ENCODE results near the gene PNLDC1.
A peak's percentile ranks its signal among the peaks of the same experiment; 100 is the strongest.

PNLDC1 gene, protein sequence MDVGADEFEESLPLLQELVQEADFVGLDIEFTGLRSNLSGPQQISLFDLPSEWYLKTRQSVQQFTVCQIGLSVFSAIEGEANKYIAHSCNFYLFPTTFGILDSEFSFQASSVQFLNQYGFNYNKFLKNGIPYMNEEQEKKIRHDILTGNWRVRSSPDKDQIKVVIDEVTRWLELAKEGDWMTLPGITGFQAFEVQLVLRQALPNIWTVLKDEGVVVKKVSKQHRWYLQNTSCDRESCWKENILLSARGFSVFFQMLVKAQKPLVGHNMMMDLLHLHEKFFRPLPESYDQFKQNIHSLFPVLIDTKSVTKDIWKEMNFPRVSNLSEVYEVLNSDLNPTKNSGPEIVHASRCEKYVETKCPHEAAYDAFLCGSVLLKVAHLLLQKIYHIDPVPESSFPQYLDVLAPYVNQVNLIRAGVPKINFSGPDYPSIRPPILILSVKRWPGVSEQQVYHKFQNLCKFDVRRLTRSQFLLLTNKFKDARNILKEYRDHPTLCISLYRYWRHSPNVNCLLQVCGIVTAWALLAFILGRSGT

DNA sequence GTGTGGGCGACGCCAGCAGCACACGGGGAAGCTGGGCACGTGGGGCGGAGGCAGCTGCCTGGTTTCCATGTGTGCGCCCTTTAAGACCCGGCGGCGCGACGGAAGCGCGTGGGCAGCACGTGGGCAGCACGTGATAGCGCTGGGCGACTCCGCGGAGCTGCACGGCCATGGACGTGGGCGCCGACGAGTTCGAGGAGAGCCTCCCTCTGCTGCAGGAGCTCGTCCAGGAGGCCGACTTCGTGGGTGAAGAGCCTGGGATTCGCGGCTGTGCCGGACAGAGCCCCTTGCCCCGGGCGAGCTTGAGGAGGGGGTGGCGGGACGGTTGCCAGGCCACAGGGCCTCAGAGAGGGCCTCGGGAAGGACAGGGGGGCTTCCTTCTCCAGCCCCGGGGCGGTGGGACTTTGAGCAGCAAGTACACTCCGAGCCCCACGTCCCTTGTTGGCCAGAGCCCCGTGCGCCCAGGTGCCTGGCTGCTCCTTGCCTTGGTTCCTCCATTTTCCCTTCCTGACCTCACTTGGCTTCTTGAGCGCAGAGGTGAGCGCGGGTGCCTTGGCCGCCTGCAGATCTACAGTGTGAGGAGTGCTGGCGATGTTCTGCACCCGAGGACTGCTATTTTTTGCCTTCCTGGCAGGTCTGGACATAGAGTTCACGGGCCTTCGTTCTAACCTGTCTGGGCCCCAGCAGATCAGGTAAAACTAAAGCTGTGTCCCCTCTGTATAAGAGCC is at the start of gene PNLDC1:
Gene PNLDC1, plus strand, starts transcription at position 136 of the 725 bp plus-strand sequence. Its CDS starts 32 bp downstream, at position 168.
- no peak for DNase-seq

DNA sequence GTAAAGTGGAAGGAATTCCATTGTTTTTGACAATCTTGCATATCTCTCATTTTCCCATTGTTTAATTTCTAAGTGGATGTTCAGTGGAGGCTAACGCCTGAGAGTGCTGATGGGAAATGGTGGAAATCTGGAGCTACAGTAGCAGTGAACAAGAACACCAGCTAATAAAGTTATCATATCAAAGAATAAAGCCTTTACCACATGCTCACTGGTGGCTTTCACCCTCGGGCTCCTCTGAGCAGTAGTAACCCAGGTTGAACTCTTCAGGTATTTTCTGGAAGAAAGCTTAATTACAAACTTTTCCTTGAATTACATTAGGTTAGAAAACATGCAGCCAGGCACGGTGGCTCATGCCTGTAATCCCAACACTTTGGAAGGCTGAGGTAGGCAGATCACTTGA is 48.6 kb upstream of the PNLDC1 start:
- DNase-seq: no peak

DNA sequence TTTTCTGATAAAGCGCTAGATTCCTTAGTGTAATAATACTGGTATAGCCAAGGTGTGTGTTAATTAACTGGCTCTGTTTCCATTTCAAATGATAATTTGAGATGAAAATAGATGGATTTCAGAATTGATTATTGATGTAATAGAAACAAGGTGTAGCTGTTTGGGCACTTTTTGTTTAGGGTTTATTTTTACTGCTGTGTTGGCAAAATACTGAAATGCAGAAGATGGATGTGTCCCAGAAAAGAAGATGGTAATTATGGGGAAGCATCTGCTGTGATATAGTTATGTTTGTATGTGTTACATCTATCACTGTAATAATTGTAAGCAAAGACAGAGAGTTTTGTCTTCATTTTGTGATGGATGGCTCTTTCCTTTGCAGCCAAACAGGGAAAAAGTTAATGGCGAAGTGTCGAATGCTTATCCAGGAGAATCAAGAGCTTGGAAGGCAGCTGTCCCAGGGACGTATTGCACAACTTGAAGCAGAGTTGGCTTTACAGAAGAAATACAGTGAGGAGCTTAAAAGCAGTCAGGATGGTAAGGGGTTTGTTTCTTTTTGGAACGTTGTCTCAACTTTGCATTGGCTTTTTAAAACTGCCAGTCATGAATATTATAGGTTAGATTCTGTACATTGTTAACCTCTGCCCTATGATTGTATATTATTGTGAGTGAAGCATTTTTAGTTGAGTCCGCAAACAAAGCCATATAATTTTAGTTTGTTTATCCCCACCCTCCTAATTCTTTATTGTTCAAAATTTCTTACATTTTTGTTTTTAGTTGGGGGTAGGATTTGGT is 46.8 kb upstream of the PNLDC1 start:
- no peak for DNase-seq

DNA sequence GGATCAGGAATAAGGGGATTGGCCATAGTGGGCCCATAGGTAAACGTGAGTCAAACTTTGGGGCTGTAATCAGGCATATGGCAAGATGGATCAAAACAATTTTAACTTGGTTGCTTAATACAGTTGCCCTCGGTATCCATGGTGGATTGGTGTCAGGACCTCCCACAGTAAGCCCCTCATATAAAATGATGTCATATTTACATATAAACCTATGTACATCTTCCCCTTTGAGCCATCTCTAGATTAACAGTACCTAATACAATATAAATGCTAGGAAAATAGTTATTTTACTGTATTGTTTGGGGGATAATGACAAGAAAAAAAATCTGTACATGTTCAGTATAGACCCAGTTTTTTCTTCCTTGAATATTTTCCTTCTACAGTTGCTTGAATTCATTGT is 45.7 kb upstream of the PNLDC1 start:
- no peak for DNase-seq

DNA sequence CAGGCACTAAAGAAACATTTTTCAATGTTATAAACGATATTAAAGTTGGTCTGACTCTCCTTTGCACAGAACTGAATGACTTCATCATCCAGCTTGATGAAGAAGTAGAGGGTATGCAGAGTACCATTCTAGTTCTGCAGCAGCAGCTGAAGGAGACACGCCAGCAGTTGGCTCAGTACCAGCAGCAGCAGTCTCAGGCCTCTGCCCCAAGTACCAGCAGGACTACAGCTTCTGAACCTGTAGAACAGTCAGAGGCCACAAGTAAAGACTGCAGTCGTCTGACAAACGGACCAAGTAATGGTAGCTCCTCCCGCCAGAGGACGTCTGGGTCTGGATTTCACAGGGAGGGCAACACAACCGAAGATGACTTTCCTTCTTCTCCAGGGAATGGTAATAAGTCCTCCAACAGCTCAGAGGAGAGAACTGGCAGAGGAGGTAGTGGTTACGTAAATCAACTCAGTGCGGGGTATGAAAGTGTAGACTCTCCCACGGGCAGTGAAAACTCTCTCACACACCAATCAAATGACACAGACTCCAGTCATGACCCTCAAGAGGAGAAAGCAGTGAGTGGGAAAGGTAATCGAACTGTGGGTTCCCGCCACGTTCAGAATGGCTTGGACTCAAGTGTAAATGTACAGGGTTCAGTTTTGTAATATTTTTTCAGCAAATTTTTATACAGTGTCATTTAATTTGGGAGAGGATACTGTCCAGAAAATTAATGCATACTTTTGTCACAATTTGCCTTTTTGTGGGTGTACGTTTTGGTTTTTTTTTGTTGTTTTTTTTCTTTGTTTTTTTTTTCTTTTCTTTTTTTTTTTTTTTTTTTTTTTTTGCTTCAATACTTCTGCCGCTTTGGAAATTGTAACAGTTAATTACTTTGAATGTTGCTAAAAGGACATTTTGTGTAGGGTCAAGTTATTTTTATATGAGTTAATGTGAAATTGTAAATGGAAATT is 44.8 kb upstream of the PNLDC1 start:
- no peak for DNase-seq

DNA sequence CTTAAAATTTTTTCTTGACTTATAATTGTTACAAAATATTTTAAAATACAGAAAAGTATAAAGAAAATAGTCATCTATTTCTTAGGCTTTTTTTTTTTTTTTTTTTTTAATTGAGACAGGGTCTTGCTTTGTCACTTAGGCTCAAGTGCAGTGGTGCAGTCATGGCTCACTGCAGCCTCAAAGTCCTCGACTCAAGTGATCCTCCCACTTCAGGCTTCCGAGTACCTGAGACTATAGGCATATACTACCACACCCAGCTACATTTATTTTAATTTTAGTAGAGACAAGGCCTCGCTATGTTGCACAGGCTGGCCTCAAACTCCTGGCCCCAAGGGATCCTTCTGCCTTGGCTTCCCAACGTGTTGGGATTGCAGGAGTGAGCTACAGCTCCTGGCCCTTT is 43.6 kb upstream of the PNLDC1 start:
- DNase-seq: no peak

DNA sequence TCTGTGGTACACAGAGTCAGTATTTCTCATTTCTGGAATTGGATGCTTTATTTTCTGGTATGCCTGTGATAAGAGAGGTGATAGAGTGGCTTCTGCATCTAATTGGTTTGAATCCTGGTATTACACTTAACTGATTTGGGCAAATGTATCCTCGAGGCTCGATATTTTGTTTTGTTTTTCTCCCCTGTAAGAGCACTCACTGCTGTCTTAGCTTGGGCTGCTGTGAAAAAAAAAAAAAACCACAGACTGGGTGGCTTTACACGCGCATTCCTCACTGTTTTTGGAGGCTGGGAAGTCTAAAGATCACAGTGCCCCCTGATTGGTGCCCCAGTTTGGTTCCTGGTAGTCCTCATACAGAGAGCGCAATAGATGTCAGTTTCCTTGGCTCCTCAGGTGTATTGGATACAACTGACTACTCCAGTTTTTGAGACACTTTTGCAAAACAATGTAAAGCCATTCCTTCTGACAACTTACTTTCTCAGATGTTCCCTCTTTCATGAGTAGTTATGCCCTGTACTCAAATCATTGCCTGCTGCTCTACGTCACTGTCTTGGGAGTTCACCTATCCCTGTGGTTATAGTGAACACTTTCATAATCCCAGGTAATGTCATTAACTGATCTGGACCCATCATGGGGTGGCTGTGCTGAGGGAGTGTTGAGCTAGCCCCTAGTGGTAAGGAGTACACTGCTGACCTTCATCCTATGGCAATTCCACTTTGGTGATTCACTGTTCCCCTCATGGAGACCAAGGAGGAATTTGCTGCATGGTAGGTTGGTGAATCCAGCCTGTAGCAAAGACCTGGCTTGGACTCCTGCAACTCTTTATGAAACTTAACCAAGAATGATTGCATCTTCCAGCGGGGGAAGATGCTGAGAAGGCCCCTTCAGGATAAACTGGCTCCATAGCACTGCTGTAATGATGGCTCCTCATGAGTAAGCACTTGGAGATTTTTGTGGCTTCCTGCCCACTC is 41.8 kb upstream of the PNLDC1 start:
- DNase-seq: no peak

DNA sequence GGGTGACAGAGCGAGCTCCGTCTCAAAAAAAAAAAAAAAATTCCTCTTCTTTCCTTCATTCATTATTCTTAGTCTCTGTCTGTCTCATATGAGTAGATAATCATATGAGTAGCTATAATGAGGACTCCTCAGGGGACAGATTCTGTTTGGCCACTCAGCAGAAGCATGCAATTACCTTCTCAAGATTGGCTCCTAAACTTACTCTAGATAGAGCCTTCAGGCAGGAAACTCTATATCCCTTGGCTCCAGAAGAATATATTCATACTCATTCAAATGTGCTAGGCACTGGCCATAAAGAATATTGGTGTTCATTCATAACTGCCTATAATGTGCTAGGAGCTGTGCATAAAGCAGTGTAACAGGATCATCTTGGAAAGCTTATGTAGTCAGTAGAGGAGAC is 40.4 kb upstream of the PNLDC1 start:
- DNase-seq: no peak

DNA sequence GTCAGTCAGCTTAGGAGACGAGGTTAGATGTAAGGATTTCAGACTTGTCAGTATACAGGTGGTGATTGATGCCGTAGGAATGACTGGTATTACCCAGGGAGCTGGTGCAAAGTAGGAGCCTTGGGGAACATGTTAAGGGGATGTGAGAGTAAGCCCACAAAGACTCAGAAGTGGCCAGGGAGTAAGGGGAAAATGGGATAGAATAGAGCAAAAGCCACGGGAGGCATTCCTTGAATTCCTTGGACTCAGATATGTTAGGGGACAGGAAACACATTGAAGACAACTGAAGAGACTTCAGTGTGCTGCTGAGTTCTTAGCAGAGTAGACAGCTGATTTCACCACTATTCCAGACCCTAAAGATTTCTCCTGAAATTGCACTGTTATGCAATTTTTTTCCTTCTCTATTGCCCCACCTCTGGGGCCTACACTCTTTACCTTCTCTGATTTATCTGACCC is 39.4 kb upstream of the PNLDC1 start:
- peak; percentile 35 for DNase-seq

DNA sequence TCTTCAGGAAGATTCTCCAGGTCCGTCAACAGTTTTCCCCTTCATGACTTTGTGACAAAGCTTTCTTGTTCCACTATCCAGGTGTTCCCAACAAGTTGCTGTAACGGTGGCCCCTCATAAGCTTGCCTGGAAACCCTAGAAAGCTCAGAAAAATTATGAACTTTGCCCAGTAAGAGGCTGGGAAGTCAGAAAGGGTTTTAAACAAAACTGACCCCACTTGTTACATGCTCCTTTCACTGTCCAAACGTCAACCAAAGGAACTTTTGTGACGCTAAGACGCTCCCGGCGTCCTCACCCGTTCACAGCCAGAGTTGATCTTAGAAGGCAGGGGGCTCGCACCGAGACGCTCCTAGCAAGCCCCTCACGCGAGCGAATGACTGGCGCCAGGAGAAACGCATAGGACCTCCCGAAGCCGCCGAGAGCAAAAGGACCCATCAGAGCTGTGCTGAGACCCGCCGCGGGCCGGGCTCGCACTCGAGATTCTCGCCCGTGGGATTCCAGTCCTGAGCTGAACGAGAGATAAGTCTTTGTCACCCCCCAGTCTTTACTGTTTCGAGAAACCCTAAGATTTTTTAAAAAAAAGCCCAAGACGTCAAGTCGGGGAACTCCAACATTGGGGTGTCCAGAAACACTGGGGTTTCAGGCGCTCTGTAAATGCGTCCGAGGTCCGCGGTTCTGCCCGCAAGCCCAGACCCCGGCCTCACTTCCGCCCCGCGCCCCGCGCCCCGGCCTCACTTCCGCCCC is 38.8 kb upstream of the PNLDC1 start:
- DNase-seq: peak; percentile 24

DNA sequence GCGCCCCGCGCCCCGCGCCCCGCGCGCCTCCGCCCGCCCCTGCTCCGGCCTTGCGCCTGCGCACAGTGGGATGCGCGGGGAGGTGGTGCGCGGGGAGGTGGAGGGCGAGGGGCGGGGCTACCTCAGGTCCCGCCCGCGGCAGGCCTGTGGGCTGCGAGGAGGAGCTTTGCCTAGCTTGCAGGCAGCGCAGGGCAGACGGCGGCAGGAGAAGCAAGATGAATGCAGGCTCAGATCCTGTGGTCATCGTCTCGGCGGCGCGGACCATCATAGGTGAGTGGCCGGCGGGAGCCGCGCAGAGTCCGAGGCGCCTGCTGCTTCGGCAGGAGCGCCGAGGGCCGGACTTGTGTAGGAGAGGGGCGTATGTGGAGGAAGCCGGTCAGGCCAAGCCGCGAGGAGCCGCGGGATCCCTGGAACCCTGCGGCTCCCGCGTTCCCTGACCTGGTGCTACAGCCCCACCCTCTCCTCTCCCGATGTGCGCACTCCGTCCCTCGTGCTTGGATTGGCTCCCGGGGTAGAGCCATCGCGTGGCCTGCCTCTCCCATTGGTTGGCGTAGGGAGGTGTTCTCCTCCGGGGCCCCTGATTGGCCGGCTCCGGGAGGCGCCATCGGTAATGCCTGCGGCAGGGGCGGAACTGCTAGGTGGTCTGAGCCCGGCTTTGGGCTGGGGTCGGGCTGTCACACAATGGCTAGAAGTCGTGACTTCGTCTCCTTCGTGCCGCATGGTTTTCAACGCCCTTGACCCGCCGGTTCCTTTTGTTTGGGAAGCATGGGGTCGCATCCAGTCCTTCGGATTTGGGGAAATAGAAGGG is 38.0 kb upstream of the PNLDC1 start, which contains the start of gene ACAT2:
Gene ACAT2, plus strand, starts transcription at position 173 of the 808 bp plus-strand sequence. Its CDS starts 43 bp downstream, at position 216.
- DNase-seq: peak; percentile 98

DNA sequence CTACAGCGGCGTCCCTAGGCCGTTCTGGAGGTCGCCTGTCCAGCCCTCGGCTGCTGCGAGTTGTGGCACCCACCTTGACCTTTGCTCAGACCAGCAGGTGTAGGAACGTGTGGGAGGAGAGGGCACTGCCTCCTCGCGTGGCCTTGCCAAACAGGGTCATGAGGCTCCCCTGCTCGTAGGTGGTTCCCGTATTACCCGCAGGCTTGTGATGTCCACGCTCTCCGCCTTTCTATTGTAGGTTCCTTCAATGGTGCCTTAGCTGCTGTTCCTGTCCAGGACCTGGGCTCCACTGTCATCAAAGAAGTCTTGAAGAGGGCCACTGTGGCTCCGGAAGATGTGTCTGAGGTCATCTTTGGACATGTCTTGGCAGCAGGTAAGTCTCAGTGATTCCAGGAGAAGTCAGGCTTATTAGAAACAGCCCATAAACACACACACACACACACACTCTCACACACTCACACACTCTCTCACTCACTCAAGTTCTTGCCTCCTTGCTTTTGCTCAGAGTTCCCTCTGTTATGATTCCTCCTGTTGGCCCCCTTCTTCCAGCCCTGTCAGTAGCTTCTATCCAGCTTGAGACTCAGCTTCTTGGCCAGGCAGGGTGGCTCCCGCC is 37.3 kb upstream of the PNLDC1 start:
- no peak for DNase-seq

DNA sequence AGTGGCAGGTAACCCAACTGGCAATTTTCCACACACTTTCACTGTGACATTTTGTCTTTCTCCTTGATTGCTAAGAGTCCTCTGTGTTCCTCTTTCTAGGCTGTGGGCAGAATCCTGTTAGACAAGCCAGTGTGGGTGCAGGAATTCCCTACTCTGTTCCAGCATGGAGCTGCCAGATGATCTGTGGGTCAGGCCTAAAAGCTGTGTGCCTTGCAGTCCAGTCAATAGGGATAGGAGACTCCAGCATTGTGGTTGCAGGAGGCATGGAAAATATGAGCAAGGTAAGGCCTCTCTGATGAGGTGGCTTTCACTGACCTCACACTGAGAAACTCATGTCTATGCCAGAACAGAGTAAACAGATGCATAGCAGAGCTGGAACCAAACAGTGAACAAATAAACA is 33.2 kb upstream of the PNLDC1 start:
- no peak for DNase-seq

DNA sequence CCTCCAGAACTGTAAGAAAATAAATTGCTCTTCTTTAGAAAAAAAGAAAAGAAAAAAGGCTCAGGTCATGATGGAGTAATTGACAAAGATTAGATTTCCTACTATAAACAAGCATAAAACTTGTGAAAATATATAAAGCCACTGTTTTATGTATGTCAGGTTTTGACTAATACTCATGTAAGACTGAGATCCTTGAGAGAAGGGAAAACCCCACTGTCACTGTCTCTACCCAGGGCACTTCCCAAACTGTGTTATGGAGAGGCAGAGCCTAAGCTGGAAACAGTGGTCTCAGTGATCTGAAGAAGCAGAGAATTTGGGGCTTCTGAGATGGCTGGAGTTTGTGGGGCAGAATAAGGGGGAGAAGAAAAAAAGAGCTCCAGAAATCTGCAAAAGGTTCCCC is 30.6 kb upstream of the PNLDC1 start:
- no peak for DNase-seq

DNA sequence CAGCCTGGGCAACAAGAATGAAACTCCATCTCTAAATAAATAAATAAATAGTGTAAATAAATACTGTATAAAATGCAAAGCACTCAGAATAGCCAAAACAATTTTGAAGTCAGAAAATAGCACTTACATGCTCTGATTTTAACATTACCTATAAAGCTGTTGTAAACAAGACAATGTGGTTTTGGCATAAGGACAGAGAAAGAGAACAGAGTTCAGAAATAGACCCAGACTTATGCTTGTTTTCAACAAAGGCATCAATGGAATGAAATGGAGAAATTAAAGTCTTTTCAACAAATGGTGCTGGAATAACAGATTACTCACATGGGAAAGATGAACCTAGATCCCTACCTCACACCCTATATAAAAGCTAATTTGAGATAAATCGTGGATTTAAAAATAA is 27.9 kb upstream of the PNLDC1 start:
- DNase-seq: no peak

DNA sequence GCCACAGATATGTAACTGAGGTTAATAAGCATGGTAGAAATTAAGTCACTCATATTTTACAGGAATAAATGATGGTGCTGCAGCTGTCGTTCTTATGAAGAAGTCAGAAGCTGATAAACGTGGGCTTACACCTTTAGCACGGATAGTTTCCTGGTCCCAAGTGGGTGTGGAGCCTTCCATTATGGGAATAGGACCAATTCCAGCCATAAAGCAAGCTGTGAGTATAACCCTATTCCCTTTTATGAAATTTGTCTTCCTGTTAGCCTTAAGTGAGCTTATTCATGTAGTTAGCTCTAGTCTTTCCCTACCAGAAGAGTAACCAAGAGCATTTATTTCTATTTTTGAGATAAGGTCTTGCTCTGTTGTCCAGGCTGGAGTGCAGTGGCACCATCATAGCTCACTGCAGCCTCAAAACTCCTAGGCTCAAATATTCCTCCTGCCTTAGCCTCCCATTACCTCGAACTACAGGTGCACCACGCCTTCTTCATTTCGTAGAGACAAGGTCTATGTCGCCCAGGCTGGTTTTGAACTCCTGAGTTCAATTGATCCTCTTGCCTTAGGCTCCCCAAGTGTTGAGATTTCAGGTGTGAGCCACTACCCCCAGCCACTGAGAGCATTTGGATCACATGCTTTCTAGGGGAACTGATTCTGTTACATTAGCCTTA is 22.7 kb upstream of the PNLDC1 start:
- DNase-seq: no peak

DNA sequence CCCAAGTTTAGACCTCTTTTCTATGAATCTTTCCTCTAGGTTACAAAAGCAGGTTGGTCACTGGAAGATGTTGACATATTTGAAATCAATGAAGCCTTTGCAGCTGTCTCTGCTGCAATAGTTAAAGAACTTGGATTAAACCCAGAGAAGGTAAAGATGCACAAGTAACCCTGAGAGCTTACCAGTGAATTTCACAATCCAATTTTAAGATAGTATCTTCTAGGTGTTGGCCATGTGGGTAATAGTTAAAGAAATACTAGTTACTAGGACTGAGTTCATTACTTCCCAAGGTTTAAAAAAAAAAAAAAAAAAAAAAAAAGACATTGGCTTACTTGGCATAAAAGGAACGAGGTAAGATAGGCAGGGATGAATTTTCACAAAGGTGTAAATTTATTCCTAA is 21.9 kb upstream of the PNLDC1 start:
- DNase-seq: no peak
